HG03439 (cell line): ENCODE data around the gene HPDL.
"Not testable (repeated sequence)": the region's sequence is repeated elsewhere in the genome, so short reads cannot be mapped to it uniquely, and the experiment has no call there.

Experiments
- ATAC-seq: cut with Tn5 transposase; IDR thresholded peaks from one replicate; pipeline ENCODE4 v1.9.1; 2021; ENCODE audit warnings: mild to moderate bottlenecking, moderate library complexity; ENCODE audit not compliant: unreplicated experiment

Gene HPDL

DNA sequence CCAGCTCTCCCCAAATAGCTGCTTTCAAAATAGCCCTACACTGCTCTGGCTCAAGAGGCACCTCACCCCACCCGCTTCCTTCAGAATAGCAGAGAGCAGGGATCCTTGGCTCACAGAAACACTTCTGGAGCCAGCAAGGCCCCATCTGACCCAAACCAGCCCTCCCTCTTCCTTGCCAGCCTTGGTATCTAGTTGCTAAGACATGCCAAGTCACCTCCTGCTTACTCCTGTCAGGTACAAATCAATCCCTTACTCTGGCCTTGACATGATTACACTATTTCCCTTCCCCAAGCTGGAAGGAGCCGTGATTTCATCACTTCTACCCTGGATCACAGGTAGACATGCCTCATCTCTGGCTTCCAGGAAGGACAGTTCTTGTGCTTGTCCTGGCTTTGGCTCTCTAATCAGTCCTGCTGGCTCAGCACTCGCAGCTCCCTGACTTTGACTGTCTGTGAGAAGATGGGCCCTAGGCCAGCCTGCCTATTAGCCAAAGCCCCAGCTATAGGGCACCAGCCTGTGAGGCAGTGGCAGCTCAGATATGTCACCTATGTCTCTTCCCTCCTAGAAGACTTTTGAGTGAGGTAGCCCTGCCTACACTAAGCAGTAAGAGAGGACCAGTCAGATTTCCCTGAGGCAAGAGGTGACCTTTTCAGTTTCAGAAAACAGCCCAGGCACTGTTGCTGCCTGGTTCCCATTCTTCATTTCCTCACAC lies 22.4 kb downstream of the HPDL start:
- no peak for ATAC-seq

DNA sequence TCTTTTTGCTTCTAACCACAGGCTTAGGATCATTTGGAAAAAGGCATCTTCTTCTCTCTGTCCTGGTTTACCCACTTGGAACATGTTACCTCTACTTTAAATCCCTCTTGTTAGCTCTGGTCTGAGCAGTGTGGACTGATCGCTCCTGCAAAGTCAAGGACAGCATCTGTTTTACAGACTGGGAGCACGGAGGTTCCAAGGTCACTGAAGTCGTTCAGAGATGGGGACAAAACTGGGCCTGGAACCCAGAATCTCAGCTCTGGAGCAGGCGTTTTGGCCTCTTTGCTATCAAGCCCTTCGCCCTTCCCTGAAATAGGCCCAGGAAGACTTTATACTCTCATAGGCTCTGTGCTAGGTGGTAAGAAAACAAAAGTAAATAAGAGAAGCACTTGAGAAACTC lies 24.8 kb downstream of the HPDL start:
- no peak for ATAC-seq

DNA sequence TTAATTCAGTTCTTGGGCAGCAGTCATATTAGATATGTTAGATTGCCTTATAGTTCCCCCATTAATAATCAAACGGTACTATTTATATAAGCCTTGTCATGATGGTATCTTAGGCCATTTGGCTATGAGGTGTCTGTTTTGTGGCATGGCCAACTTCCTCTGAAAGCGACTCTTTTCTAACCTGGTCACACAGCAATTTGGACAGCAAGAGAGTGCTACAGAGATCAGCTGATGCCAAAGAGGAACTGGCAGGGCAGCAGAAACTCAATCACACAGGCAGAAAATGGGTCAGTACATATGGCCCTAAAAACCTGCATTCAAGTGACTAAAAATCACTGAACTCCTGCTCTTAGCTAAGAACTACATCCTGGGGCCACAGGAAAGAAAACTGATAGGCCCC lies 27.0 kb downstream of the HPDL start:
- ATAC-seq = no peak

DNA sequence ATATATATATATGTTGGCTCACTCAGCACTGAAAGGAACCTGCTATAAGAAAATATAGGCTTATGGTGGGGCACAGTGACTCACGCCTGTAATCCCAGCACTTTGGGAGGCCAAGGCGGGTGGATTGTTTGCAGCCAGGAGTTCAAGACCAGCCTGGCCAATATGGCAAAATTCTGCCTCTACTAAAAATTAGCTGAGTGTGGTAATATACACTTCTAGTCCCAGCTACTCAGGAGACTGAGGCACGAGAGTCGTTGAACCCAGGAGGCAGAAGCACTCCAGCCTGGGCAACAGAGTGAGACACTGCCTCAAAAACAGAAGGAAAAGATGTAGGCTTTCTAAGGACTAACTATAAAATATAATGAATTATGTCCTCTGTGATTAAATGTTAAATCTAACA lies 28.1 kb downstream of the HPDL start:
- ATAC-seq = no peak

DNA sequence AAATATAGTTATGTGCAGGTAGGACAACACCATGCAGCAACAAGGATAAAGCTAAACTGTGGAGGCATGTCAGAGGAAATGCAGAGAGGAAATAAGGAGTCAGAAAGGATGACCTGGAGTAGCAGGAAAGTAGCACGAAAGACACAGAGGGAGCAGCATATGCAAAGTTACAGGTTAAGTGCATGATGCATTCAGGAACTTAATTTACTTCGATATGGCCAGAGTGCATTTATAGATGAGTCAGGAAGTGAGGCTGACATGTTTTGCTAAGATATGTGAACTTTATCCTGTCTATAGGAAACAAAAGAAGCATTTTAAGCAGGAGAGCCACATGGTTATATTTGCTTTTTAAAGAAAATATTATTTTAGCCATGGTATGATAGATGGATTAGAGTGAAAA lies 29.0 kb downstream of the HPDL start:
- no peak for ATAC-seq

DNA sequence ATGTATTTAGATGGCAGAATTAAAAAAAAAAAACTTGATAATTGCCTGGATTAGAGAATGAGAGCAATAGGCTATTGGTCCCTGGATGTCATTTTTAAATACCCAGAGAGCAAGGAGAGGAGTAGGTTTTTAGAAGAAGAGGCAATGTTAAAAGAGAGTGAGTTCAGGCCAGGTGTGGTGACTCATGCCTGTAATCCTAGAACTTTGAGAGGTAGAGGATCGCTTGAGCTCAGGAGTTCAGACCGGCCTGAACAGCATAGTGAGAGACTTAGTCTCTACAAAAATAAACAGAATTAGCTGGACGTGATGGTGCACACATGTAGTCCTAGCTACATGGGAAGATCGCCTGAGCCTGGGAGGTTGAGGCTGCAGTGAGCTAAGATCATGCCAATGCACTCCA lies 29.5 kb downstream of the HPDL start:
- no peak for ATAC-seq

DNA sequence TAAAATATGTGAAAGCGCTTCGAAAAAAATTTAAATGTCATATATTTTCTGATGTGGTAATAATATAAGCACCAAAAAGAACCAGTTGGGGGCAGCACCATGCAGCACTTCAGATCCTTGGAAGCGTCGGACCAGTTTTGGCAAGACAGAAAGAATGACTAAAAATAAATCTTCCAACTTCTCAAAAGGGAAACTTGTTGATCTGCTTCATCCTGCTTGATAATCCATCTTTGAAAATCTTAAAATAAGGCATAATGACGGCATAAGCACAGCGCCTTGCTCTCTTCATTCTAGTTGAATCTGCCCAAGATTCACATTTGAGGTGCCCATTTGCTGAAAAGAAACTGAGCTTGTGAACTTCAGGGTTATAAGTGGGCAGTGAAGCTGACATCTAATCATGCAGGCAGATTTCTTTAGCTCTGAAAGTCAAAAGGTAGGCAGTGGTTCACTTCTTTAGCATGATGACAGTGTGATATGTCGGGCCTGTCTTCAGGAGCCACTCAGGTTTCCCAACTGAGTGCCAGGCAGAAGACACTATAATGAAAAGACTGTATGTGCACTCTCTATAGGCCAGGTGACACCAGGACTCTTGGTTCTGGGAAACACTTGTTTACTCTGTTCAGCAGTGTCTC lies 33.3 kb downstream of the HPDL start:
- ATAC-seq = no peak

DNA sequence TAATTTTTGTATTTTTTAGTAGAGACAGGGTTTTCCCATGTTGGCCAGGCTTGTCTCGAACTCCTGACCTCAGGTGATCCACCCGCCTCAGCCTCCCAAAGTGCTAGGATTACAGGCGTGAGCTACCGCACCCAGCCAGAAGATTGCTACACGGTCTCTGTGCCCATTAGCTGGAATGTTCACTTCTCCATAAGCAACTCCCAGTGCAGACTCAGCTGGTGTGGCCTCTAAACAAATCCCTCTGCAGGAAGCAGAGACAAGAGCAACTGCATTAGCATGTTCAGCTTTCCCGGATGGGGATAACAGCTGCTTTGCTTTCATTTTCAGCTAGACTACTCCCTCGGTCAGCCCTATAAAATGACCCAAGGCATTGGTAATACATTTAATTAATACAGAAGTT lies 34.3 kb downstream of the HPDL start:
- ATAC-seq = not testable (repeated sequence)

DNA sequence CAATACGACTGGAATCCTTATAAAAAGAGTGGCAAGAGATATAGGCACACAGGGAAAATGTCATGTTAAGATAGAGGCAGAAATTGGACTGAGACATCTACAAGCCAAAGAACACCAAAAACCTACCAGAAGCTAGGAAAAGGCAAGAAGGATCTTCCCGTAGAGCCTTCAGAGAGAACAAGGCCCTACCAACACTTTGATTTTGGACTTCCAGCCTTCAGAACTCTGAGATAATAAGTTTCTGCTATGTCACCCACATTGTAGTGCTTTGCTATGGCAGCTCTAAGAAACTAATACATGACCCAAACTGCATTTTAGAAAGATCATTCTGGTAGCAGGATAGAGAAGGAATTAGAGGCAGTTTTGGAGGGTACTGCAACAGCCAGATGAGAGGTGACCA lies 37.6 kb downstream of the HPDL start:
- ATAC-seq = no peak

DNA sequence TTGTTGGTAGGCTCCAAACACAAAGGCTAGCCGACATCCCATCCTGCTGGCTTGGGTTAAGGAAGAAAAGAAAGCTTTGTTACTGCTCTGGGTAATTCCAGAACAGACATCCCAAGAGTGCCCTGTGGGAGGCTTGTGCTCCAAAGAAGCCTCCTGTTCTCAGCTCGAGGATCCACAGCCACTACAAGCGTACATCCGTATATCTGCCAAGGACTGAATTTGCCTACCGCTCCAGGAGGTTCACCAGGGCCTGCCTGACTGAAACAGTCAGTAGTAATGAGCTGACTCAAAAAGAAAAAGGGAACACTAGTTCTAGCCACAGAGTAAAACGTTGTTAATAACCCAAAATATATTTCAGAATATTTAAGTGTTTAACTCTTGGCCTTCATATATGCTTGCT lies 38.4 kb downstream of the HPDL start:
- no peak for ATAC-seq

DNA sequence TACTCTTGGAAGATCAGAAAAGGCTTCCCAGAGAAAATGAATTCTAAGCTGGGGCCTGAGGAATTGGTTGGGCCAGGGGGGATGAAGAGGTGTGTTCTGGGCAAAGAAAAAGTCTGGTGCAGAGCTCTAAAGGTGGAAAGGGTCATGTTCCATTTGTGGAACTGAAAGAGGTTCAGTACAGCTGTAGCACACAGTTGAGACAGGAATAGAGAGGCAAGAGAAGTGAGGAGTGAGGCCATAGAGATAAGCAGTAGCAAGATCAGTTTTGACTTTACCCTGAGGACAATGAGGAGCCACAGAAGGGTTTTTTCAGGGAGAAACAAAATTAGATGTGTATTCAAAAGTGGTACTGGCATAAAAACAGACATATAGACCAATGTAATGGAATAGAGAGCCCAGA lies 43.9 kb downstream of the HPDL start:
- peak; percentile 58 for ATAC-seq

DNA sequence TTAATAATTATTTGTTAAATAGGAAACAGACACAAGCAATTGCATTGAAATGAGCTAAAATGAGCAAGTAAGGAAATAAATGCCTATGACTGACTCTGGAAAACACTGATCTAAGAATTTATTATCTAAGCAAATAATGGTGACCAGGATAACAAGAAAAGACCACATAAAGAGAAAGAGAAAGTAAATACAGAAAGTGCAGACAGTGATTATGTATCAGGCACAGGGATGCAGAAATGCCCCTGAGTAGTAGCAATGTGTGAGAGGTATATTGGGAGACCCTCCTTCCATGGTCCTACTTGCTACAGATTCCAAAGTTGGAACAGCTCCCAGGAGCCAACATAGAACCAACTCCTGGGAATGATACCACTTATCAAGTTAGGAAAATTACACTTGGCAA lies 46.9 kb downstream of the HPDL start:
- no peak for ATAC-seq

DNA sequence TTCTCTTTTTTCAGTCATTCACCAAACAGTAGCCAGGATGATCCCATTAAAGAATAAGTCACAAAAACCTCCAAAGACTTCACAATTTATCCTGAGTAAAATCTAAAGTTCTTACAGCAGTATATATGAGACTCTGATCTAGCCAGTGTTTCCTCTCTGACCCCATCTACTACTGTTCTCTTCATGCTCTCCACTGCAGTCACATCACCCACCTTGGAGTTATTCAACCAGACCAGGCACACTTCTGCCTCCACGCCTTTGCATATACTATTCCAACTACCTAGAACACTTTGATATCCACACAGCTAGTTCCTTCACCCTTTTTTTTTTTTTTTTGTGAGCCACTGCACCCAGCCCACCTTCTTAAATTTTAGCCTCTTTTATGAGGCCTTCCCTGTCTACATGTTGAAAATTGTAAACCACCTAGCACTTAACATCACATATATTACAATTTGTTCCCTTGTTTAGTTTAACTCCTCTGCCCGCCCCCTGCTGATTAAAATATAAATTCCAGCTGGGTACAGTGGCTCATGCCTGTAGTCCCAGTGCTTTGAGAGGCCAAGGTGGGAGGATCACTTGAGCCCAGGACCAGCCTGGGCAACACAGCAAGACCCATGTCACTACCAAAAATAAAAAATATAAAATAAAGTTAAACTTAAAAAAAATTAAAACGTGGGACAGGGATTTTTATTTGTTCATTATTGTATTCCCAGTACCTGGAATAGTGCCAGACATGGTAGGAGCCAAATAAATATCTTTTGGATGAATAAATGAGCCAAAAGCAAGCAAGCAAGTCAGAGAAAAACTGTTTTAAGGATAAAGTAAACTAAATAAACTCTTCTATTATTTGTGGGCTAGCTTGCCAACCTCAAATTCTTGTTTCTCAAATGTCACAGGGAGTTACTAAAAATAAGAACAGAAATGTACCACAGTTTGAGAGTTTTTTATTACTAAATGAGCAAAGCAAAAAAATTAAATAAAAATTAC lies 48.7 kb downstream of the HPDL start:
- no peak for ATAC-seq

DNA sequence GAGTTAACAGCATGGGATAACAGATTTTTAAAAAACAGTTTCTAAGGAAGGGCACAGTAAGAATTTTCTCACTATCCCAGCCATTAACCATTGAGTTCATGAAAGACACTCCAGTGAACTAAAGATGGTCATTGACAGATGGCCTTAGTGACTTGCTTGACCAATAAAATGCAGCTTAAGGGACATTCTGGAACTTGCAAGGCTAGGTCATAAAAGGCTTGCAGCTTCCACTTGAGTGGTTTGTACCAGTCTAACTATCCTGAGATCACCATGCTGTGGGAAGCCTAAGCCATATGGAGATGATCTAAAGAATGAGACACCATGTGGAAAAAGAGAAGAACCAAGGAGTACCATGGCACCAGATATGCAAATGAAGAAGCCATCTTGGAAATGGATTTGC lies 51.5 kb downstream of the HPDL start:
- ATAC-seq = no peak
